NCI-H2227 treated with DMSO at 0.1 percent for 48 hours (cell line): ENCODE data around the gene NPAS3.

Experiments
- DNase-seq: peaks from one replicate; lab custom pipeline; 2025; lab: John Stamatoyannopoulos, UW

NPAS3 gene

GRCh38 chr14:33793398-33794110 lies 854.9 kb downstream of the NPAS3 start:
- DNase-seq = no peak

- no peak for DNase-seq
Observed at GRCh38 chr14:33794791-33795305, 856.2 kb downstream of the NPAS3 start.

- no peak for DNase-seq
Observed at GRCh38 chr14:33796356-33796755, 857.7 kb downstream of the NPAS3 start.

GRCh38 chr14:33799705-33800570 lies 861.3 kb downstream of the NPAS3 start:
- DNase-seq = no peak

- DNase-seq = no peak
Observed at GRCh38 chr14:33800735-33801163, 862.1 kb downstream of the NPAS3 start.

- no peak for DNase-seq
Observed at GRCh38 chr14:33802737-33803136, 864.1 kb downstream of the NPAS3 start.

- DNase-seq = no peak
Observed at GRCh38 chr14:33805593-33805992, 866.9 kb downstream of the NPAS3 start.

- no peak for DNase-seq
Observed at GRCh38 chr14:33806905-33807304, 868.2 kb downstream of the NPAS3 start.

- DNase-seq = no peak
Observed at GRCh38 chr14:33808187-33808586, 869.5 kb downstream of the NPAS3 start.

GRCh38 chr14:33809396-33809981 lies 870.8 kb downstream of the NPAS3 start:
- peak; percentile 31 for DNase-seq

GRCh38 chr14:33810308-33810707 lies 871.6 kb downstream of the NPAS3 start:
- DNase-seq = peak; percentile 78

GRCh38 chr14:33811721-33812120 lies 873.0 kb downstream of the NPAS3 start:
- DNase-seq = no peak

GRCh38 chr14:33812181-33812580 lies 873.5 kb downstream of the NPAS3 start:
- DNase-seq = no peak

GRCh38 chr14:33812601-33813000 lies 873.9 kb downstream of the NPAS3 start:
- no peak for DNase-seq

- DNase-seq = no peak
Observed at GRCh38 chr14:33814010-33814409, 875.3 kb downstream of the NPAS3 start.

GRCh38 chr14:33833706-33834465 lies 895.2 kb downstream of the NPAS3 start:
- no peak for DNase-seq

GRCh38 chr14:33834466-33835260 lies 896.0 kb downstream of the NPAS3 start:
- DNase-seq = no peak

- DNase-seq = no peak
Observed at GRCh38 chr14:33835261-33835655, 896.6 kb downstream of the NPAS3 start.

- DNase-seq = no peak
Observed at GRCh38 chr14:33835677-33836076, 897.0 kb downstream of the NPAS3 start.

- no peak for DNase-seq
Observed at GRCh38 chr14:33836203-33836899, 897.7 kb downstream of the NPAS3 start.
